DND-41 (cell line): ENCODE data around the gene MXD4.

ENCODE experiments used
- EZH2 ChIP-seq: IDR thresholded peaks from 3 replicates; pipeline ENCODE4 v1.6.1; 2012; ENCODE audit warnings: borderline replicate concordance, low read depth, mild to moderate bottlenecking, moderate library complexity, low read length, inconsistent platforms; ENCODE audit not compliant: severe bottlenecking
- TF ChIP-seq, protein P1 (sequence below): IDR thresholded peaks from 2 replicates; pipeline ENCODE4 v1.5.1; 2012; ENCODE audit warnings: borderline replicate concordance, low read length, moderate library complexity, mild to moderate bottlenecking; ENCODE audit not compliant: poor library complexity, severe bottlenecking; ENCODE audit errors: extremely low read depth

DNA sequence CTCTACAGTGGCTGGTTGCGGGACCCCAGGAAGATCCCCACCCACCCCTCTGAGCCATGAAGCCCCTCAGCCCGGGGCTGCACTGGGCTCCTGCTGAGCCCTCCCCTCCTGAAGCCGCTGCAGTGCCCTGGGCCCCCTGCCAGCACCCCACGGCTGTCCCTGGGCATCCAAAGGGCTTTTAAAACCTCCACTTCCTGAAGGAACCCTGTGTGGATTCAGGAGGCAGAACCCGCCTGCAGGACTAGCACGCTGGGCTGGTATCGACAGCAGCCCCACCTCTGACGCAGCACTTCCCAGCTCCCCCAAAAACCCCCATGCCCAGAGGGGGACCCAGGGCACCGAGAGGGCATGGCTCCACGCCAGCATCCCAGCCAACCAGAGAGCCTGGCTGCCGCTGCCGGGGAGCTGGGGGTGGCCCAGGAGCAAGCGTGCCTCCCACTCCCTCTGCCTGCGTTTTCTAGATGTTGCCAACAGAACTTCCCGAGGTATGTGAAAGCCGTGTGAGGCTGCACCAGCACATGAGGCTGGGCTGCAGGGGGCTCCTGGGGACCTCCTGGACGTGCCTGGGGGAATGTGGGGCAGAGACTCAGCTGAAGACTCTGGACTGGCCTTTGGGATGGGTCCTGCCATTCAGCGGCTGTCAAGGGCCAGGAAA is 6.3 kb downstream of the MXD4 start:
- TF ChIP-seq, protein P1, sequence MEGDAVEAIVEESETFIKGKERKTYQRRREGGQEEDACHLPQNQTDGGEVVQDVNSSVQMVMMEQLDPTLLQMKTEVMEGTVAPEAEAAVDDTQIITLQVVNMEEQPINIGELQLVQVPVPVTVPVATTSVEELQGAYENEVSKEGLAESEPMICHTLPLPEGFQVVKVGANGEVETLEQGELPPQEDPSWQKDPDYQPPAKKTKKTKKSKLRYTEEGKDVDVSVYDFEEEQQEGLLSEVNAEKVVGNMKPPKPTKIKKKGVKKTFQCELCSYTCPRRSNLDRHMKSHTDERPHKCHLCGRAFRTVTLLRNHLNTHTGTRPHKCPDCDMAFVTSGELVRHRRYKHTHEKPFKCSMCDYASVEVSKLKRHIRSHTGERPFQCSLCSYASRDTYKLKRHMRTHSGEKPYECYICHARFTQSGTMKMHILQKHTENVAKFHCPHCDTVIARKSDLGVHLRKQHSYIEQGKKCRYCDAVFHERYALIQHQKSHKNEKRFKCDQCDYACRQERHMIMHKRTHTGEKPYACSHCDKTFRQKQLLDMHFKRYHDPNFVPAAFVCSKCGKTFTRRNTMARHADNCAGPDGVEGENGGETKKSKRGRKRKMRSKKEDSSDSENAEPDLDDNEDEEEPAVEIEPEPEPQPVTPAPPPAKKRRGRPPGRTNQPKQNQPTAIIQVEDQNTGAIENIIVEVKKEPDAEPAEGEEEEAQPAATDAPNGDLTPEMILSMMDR, result no peak
- TF ChIP-seq EZH2, result no peak
